Dendritic cell treated with granulocyte-macrophage colony-stimulating factor and Interleukin-4, amounts not matched to agents 40 ng/mL and 50 ng/mL, for 4 days (primary cell): ENCODE data around the gene CELF2.

Experiments used
- H3K27ac Mint-ChIP-seq: one replicate; pipeline ENCODE4 v1.8.0; 2022; ENCODE audit warnings: mild to moderate bottlenecking, mixed read lengths
- H3K27me3 Mint-ChIP-seq: one replicate; pipeline ENCODE4 v1.8.0; 2022; ENCODE audit warnings: mild to moderate bottlenecking, mixed read lengths
- H3K36me3 Mint-ChIP-seq: one replicate; pipeline ENCODE4 v1.8.0; 2022; ENCODE audit warnings: low read depth, mixed read lengths
- H3K4me1 Mint-ChIP-seq: one replicate; pipeline ENCODE4 v1.8.0; 2022; ENCODE audit warnings: low read depth, mixed read lengths
- H3K4me3 Mint-ChIP-seq: one replicate; pipeline ENCODE4 v1.8.0; 2022; ENCODE audit warnings: mild to moderate bottlenecking, moderate library complexity, mixed read lengths
- H3K9me3 Mint-ChIP-seq: one replicate; pipeline ENCODE4 v1.8.0; 2022; ENCODE audit warnings: mixed read lengths
- intact Hi-C: fragments of 100-400 bp; cut with micrococcal nuclease; formaldehyde crosslinking; loops from one replicate; pipeline ENCODE4 v1.15.0; 2022

The CELF2 gene

GRCh38 chr10:11165591-11166543, 148.2 kb downstream of the CELF2 start:
- no peak overlapping the region for H3K4me3 Mint-ChIP-seq
- H3K9me3 Mint-ChIP-seq, result no peaks in the 10 kb centered on the region
- peaks cover 19% of the 10 kb centered on the region for H3K36me3 Mint-ChIP-seq
- no peaks in the 10 kb centered on the region for H3K27me3 Mint-ChIP-seq
- H3K4me1 Mint-ChIP-seq, result peaks cover 48% of the 10 kb centered on the region
- H3K27ac Mint-ChIP-seq, result no peak overlapping the region
- intact Hi-C loops, result loop anchor here (2.0 kb wide), 1 partner anchor 13 kb away; no protein-coding TSS in a partner anchor

GRCh38 chr10:11166550-11166949, 148.9 kb downstream of the CELF2 start:
- H3K36me3 Mint-ChIP-seq, result peaks cover 19% of the 10 kb centered on the region
- intact Hi-C loops, result no loop called here
- H3K9me3 Mint-ChIP-seq, result no peaks in the 10 kb centered on the region
- H3K4me1 Mint-ChIP-seq, result peaks cover 42% of the 10 kb centered on the region
- no peak overlapping the region for H3K4me3 Mint-ChIP-seq
- no peak overlapping the region for H3K27ac Mint-ChIP-seq
- H3K27me3 Mint-ChIP-seq, result no peaks in the 10 kb centered on the region

GRCh38 chr10:11167233-11167966, 149.7 kb downstream of the CELF2 start:
- Mint-ChIP-seq H3K27me3 (no peaks in the 10 kb centered on the region), H3K9me3 (no peaks in the 10 kb centered on the region), H3K36me3 (peaks cover 22% of the 10 kb centered on the region), H3K4me1 (peaks cover 34% of the 10 kb centered on the region), H3K4me3 (no peak overlapping the region), H3K27ac (no peak overlapping the region)
- intact Hi-C loops, result no loop called here

GRCh38 chr10:11168423-11169090, 150.9 kb downstream of the CELF2 start:
- Mint-ChIP-seq H3K27me3 (no peaks in the 10 kb centered on the region), H3K36me3 (peaks cover 33% of the 10 kb centered on the region), H3K9me3 (no peaks in the 10 kb centered on the region), H3K4me3 (no peak overlapping the region), H3K27ac (no peak overlapping the region), H3K4me1 (peaks cover 23% of the 10 kb centered on the region)
- intact Hi-C loops, result no loop called here

GRCh38 chr10:11169976-11170375, 152.3 kb downstream of the CELF2 start:
- peaks cover 47% of the 10 kb centered on the region for H3K36me3 Mint-ChIP-seq
- no peak overlapping the region for H3K4me3 Mint-ChIP-seq
- intact Hi-C loops, result loop anchor here (2.0 to 10.0 kb wide), 2 partner anchors 27 to 75 kb away; no protein-coding TSS in a partner anchor
- H3K27ac Mint-ChIP-seq, result no peak overlapping the region
- H3K27me3 Mint-ChIP-seq, result no peaks in the 10 kb centered on the region
- no peaks in the 10 kb centered on the region for H3K9me3 Mint-ChIP-seq
- H3K4me1 Mint-ChIP-seq, result peaks cover 10% of the 10 kb centered on the region

- Mint-ChIP-seq H3K27me3 (no peaks in the 10 kb centered on the region), H3K36me3 (peaks cover 47% of the 10 kb centered on the region), H3K4me1 (peaks cover 10% of the 10 kb centered on the region), H3K9me3 (no peaks in the 10 kb centered on the region), H3K27ac (no peak overlapping the region), H3K4me3 (no peak overlapping the region)
- intact Hi-C loops, result loop anchor here (2.0 to 10.0 kb wide), 2 partner anchors 26 to 74 kb away; no protein-coding TSS in a partner anchor
Measured at GRCh38 chr10:11170574-11170973, 152.9 kb downstream of the CELF2 start.

GRCh38 chr10:11170993-11171851, 153.6 kb downstream of the CELF2 start:
- Mint-ChIP-seq H3K9me3 (no peaks in the 10 kb centered on the region), H3K27me3 (no peaks in the 10 kb centered on the region), H3K4me1 (peaks cover 13% of the 10 kb centered on the region), H3K36me3 (peaks cover 43% of the 10 kb centered on the region), H3K27ac (no peak overlapping the region), H3K4me3 (no peak overlapping the region)
- intact Hi-C loops, result loop anchor here (2.0 to 10.0 kb wide), 2 partner anchors 26 to 74 kb away; no protein-coding TSS in a partner anchor

- no peaks in the 10 kb centered on the region for H3K27me3 Mint-ChIP-seq
- intact Hi-C loops, result loop anchor here (10.0 kb wide), 1 partner anchor 72 kb away; no protein-coding TSS in a partner anchor
- H3K27ac Mint-ChIP-seq, result no peak overlapping the region
- H3K4me3 Mint-ChIP-seq, result peak overlapping the region; percentile 60
- peaks cover 44% of the 10 kb centered on the region for H3K36me3 Mint-ChIP-seq
- H3K4me1 Mint-ChIP-seq, result peaks cover 23% of the 10 kb centered on the region
- no peaks in the 10 kb centered on the region for H3K9me3 Mint-ChIP-seq
Measured at GRCh38 chr10:11173042-11173441, 155.4 kb downstream of the CELF2 start.

- Mint-ChIP-seq H3K27me3 (no peaks in the 10 kb centered on the region), H3K27ac (peak overlapping the region; percentile 85), H3K4me1 (peaks cover 46% of the 10 kb centered on the region), H3K9me3 (no peaks in the 10 kb centered on the region), H3K4me3 (peak overlapping the region; percentile 65), H3K36me3 (peaks cover 61% of the 10 kb centered on the region)
- intact Hi-C loops, result loop anchor here (2.0 to 10.0 kb wide), 2 partner anchors 17 to 69 kb away; no protein-coding TSS in a partner anchor
Measured at GRCh38 chr10:11175823-11176243, 158.2 kb downstream of the CELF2 start.

- intact Hi-C loops, result loop anchor here (2.0 to 10.0 kb wide), 2 partner anchors 16 to 68 kb away; no protein-coding TSS in a partner anchor
- Mint-ChIP-seq H3K4me1 (peaks cover 55% of the 10 kb centered on the region), H3K4me3 (peak overlapping the region; percentile 9)
Measured at GRCh38 chr10:11176746-11177145, 159.1 kb downstream of the CELF2 start.

GRCh38 chr10:11177381-11177780, 159.7 kb downstream of the CELF2 start:
- Mint-ChIP-seq H3K36me3 (peaks cover 74% of the 10 kb centered on the region), H3K27me3 (no peaks in the 10 kb centered on the region), H3K27ac (peak overlapping the region; percentile 85), H3K9me3 (no peaks in the 10 kb centered on the region), H3K4me3 (peak overlapping the region; percentile 33), H3K4me1 (peaks cover 62% of the 10 kb centered on the region)
- intact Hi-C loops, result loop anchor here (2.0 to 10.0 kb wide), 2 partner anchors 15 to 67 kb away; no protein-coding TSS in a partner anchor

More at GRCh38 chr10:11176746-11177145, 159.1 kb downstream of the CELF2 start:
- Mint-ChIP-seq H3K9me3 (no peaks in the 10 kb centered on the region), H3K36me3 (peaks cover 70% of the 10 kb centered on the region), H3K27me3 (no peaks in the 10 kb centered on the region), H3K27ac (peak overlapping the region; percentile 85)

- H3K27ac Mint-ChIP-seq, result peak overlapping the region; percentile 85
- no peaks in the 10 kb centered on the region for H3K27me3 Mint-ChIP-seq
- no peaks in the 10 kb centered on the region for H3K9me3 Mint-ChIP-seq
- peaks cover 74% of the 10 kb centered on the region for H3K36me3 Mint-ChIP-seq
- intact Hi-C loops, result loop anchor here (2.0 to 10.0 kb wide), 3 partner anchors 13 to 67 kb away; no protein-coding TSS in a partner anchor
- peaks cover 68% of the 10 kb centered on the region for H3K4me1 Mint-ChIP-seq
- peak overlapping the region; percentile 33 for H3K4me3 Mint-ChIP-seq
Measured at GRCh38 chr10:11177926-11178471, 160.3 kb downstream of the CELF2 start.
